Measurements from ENCODE around the gene SIN3B.
"Not testable (repeated sequence)": the region's sequence is repeated elsewhere in the genome, so short reads cannot be mapped to it uniquely, and the experiment has no call there.

SIN3B gene, protein sequence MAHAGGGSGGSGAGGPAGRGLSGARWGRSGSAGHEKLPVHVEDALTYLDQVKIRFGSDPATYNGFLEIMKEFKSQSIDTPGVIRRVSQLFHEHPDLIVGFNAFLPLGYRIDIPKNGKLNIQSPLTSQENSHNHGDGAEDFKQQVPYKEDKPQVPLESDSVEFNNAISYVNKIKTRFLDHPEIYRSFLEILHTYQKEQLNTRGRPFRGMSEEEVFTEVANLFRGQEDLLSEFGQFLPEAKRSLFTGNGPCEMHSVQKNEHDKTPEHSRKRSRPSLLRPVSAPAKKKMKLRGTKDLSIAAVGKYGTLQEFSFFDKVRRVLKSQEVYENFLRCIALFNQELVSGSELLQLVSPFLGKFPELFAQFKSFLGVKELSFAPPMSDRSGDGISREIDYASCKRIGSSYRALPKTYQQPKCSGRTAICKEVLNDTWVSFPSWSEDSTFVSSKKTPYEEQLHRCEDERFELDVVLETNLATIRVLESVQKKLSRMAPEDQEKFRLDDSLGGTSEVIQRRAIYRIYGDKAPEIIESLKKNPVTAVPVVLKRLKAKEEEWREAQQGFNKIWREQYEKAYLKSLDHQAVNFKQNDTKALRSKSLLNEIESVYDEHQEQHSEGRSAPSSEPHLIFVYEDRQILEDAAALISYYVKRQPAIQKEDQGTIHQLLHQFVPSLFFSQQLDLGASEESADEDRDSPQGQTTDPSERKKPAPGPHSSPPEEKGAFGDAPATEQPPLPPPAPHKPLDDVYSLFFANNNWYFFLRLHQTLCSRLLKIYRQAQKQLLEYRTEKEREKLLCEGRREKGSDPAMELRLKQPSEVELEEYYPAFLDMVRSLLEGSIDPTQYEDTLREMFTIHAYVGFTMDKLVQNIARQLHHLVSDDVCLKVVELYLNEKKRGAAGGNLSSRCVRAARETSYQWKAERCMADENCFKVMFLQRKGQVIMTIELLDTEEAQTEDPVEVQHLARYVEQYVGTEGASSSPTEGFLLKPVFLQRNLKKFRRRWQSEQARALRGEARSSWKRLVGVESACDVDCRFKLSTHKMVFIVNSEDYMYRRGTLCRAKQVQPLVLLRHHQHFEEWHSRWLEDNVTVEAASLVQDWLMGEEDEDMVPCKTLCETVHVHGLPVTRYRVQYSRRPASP

GRCh38 chr19:16829010-16829821 lies at the start of gene SIN3B:
SIN3B (plus strand) TSS chr19:16829398; CDS start chr19:16829421, 23 bp downstream.
- Mint-ChIP-seq H3K9me3 (no peaks in the 10 kb centered on the region), H3K27me3 (peaks cover 17% of the 10 kb centered on the region), H3K36me3 (ENCODE audit: low read depth) (peaks cover 42% of the 10 kb centered on the region), H3K4me3 (peak within 1 kb of the TSS; percentile 82), H3K4me1 (ENCODE audit: low read depth) (peaks cover 64% of the 10 kb centered on the region), H3K27ac (peak within 1 kb of the TSS; percentile 80)
- intact Hi-C loops (cut with micrococcal nuclease), result no loop called here

- peaks cover 8% of the 10 kb centered on the region for H3K27me3 Mint-ChIP-seq
- no peaks in the 10 kb centered on the region for H3K9me3 Mint-ChIP-seq
- intact Hi-C loops (cut with micrococcal nuclease), result loop anchor here (2.0 to 10.0 kb wide), 2 partner anchors 55 to 121 kb away; no protein-coding TSS in a partner anchor
- H3K27ac Mint-ChIP-seq, result no peak overlapping the region
- no peak overlapping the region for H3K4me3 Mint-ChIP-seq
- no peaks in the 10 kb centered on the region for H3K36me3 Mint-ChIP-seq (ENCODE audit: low read depth)
- peaks cover 19% of the 10 kb centered on the region for H3K4me1 Mint-ChIP-seq (ENCODE audit: low read depth)
Measured at GRCh38 chr19:16779539-16780163, 49.5 kb upstream of the SIN3B start.

DNA sequence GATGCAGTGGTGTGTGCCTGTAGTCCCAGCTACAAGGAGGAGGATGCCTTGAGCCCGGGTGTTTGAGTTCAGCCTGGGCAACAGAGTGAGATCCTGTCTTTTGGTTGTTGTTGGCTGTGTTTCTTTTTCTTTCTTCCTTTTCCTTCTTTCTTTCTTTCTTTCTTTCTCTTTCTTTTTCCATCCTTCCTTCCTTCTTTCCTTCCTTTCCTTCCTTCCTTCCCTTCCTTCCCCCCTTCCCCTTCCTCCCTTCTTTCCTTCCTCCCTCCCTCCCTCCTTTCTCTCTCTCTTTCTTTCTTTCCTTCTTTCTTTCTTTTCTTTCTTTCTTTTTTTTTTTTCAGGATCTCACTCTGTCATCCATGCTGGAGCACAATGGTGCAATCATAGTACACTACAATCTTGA lies 46.5 kb upstream of the SIN3B start:
- intact Hi-C loops (cut with micrococcal nuclease), result no loop called here
- H3K36me3 Mint-ChIP-seq (ENCODE audit: low read depth), result no peaks in the 10 kb centered on the region
- no peak overlapping the region for H3K27ac Mint-ChIP-seq
- H3K27me3 Mint-ChIP-seq, result peaks cover 5% of the 10 kb centered on the region
- H3K4me3 Mint-ChIP-seq, result no peak overlapping the region
- H3K9me3 Mint-ChIP-seq, result no peaks in the 10 kb centered on the region
- peaks cover 19% of the 10 kb centered on the region for H3K4me1 Mint-ChIP-seq (ENCODE audit: low read depth)

GRCh38 chr19:16788479-16788878 lies 40.7 kb upstream of the SIN3B start:
- intact Hi-C loops (cut with micrococcal nuclease), result no loop called here
- peaks cover 15% of the 10 kb centered on the region for H3K36me3 Mint-ChIP-seq (ENCODE audit: low read depth)

DNA sequence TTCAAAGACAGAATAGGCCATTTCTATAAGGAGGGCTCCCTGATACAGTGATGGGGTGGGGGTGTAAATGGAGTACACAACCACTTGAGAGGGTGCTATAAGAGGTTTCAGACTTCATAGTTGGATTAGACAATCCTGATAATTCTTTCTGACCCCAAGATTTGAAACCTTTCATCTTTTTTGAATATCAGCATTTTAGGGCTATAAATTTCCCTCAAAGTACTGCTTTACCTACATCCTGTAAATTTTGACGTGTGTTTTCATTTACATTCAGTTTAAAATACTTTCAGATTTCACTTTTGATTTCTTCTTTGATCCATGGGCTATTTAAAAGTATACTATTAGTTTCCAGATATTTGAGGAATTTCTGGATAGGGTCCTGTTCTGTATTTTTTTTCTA lies 40.0 kb upstream of the SIN3B start:
- H3K36me3 Mint-ChIP-seq (ENCODE audit: low read depth), result peaks cover 15% of the 10 kb centered on the region
- no peak overlapping the region for H3K4me3 Mint-ChIP-seq
- intact Hi-C loops (cut with micrococcal nuclease), result no loop called here

More at GRCh38 chr19:16788479-16788878, 40.7 kb upstream of the SIN3B start:
- peaks cover 8% of the 10 kb centered on the region for H3K9me3 Mint-ChIP-seq
- H3K4me1 Mint-ChIP-seq (ENCODE audit: low read depth), result peaks cover 10% of the 10 kb centered on the region
- H3K27ac Mint-ChIP-seq, result no peak overlapping the region
- peaks cover 3% of the 10 kb centered on the region for H3K27me3 Mint-ChIP-seq
- H3K4me3 Mint-ChIP-seq, result no peak overlapping the region

DNA sequence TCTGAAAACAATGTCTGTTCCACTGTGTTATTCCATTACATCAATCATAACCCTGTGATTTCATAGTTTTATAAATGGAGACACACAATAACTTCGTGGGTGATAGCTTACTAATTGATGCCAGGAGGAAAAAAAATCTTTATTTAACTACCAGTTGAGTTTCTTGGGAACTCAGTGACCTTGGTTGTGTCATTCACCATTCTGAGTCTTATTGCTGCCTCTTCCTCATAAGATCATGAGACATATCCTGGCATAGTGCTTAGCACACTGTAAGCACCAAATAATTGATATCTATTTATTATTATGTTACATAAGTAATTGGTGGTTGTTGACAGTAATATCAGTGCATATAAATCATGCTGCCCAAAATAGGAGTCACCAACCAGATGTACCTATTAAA lies 39.1 kb upstream of the SIN3B start:
- H3K27ac Mint-ChIP-seq, result no peak overlapping the region
- peaks cover 8% of the 10 kb centered on the region for H3K9me3 Mint-ChIP-seq
- peaks cover 15% of the 10 kb centered on the region for H3K36me3 Mint-ChIP-seq (ENCODE audit: low read depth)
- peaks cover 2% of the 10 kb centered on the region for H3K27me3 Mint-ChIP-seq
- no peak overlapping the region for H3K4me3 Mint-ChIP-seq
- intact Hi-C loops (cut with micrococcal nuclease), result no loop called here
- peaks cover 17% of the 10 kb centered on the region for H3K4me1 Mint-ChIP-seq (ENCODE audit: low read depth)

More for the DNA sequence above, 40.0 kb upstream of the SIN3B start:
- Mint-ChIP-seq H3K27ac (no peak overlapping the region), H3K4me1 (ENCODE audit: low read depth) (peaks cover 10% of the 10 kb centered on the region), H3K27me3 (peaks cover 3% of the 10 kb centered on the region), H3K9me3 (peaks cover 8% of the 10 kb centered on the region)

DNA sequence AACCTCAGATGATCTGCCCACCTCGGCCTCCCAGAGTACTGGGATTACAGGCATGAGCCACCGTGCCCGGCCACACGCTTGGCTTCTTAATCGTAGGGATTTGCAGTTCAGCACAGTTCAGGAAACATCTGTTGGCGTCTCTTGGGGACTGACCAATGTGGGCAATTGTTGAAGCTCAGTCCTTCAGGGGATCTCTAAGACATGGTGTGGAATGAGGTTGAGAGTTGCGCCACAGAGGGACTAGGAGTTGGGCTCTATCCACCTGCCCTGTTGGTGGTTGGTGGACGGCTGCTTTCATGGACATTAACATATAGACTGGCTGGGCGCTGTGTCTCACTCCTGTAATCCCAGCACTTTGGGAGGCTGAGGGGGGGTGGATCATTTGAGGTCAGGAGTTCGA lies 37.3 kb upstream of the SIN3B start:
- H3K36me3 Mint-ChIP-seq (ENCODE audit: low read depth), result peaks cover 15% of the 10 kb centered on the region
- peaks cover 2% of the 10 kb centered on the region for H3K27me3 Mint-ChIP-seq
- intact Hi-C loops (cut with micrococcal nuclease), result no loop called here
- no peak overlapping the region for H3K27ac Mint-ChIP-seq
- peaks cover 23% of the 10 kb centered on the region for H3K4me1 Mint-ChIP-seq (ENCODE audit: low read depth)
- H3K4me3 Mint-ChIP-seq, result no peak overlapping the region
- H3K9me3 Mint-ChIP-seq, result peaks cover 25% of the 10 kb centered on the region

GRCh38 chr19:16794456-16795441 lies 34.4 kb upstream of the SIN3B start:
- intact Hi-C loops (cut with micrococcal nuclease), result no loop called here
- Mint-ChIP-seq H3K4me3 (no peak overlapping the region), H3K27ac (peak overlapping the region; percentile 46), H3K4me1 (ENCODE audit: low read depth) (peaks cover 30% of the 10 kb centered on the region), H3K36me3 (ENCODE audit: low read depth) (peaks cover 2% of the 10 kb centered on the region), H3K27me3 (peaks cover 2% of the 10 kb centered on the region), H3K9me3 (peaks cover 17% of the 10 kb centered on the region)

DNA sequence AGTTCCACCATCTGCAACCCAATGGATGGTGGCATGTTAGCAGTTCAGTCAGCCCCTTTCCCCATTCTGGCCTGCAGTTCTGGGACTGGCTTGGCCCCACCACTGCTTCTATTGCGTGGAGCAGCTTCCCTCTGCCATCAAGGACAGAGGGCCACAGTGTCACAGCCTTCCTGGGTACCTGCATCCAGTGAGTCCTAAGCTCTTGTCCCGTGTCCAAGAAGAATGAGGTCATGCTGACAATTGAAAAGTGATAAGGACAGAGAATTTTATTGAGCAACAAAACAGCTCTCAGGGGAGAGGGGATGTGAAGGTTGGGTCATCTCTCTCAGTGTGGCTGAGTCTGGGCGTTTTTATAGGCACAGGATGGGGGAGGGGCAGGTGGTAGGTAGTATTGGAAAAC lies 33.5 kb upstream of the SIN3B start:
- peaks cover 2% of the 10 kb centered on the region for H3K27me3 Mint-ChIP-seq
- intact Hi-C loops (cut with micrococcal nuclease), result no loop called here
- no peak overlapping the region for H3K4me3 Mint-ChIP-seq
- H3K36me3 Mint-ChIP-seq (ENCODE audit: low read depth), result no peaks in the 10 kb centered on the region
- H3K4me1 Mint-ChIP-seq (ENCODE audit: low read depth), result peaks cover 30% of the 10 kb centered on the region
- peaks cover 17% of the 10 kb centered on the region for H3K9me3 Mint-ChIP-seq
- H3K27ac Mint-ChIP-seq, result no peak overlapping the region

DNA sequence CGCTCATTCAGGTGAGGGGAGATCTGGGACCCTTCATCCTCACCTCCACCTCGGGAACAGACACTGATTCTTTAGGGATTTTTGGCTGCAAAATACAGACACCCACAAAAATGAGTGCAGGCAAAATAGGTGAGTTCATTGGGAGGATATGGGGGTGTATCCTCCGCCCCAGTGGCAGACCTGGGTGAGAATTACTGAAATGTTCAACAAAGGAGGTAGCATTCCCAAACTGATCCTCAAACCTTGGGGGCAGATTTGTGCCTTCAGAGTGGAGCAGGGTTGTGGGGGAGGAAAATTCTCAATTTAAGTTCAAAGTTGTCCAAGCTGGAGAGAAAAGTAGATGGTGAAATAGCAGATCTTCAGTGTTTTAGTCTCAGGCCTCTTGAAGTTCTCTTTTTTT lies 31.3 kb upstream of the SIN3B start:
- intact Hi-C loops (cut with micrococcal nuclease), result no loop called here
- H3K27me3 Mint-ChIP-seq, result no peaks in the 10 kb centered on the region
- no peaks in the 10 kb centered on the region for H3K36me3 Mint-ChIP-seq (ENCODE audit: low read depth)
- peaks cover 30% of the 10 kb centered on the region for H3K4me1 Mint-ChIP-seq (ENCODE audit: low read depth)
- no peak overlapping the region for H3K27ac Mint-ChIP-seq
- H3K9me3 Mint-ChIP-seq, result peaks cover 17% of the 10 kb centered on the region
- H3K4me3 Mint-ChIP-seq, result no peak overlapping the region

DNA sequence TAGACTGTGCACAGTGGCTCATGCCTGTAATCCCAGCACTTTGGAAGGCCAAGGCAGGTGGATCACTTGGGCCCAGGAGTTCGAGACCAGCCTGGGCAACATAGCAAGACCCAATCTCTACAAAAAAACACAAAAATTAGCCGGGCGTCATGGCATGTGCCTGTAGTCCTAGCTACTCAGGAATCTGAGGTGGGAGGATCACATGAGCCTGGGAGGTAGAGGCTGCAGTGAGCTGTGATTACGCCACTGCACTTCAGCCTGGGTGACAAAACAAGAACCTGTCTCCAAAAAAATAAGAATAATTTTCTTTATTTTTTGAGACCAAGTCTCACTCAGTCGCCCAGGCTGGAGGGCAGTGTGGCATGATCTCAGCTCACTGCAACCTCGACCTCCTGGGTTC lies 30.9 kb upstream of the SIN3B start:
- H3K36me3 Mint-ChIP-seq (ENCODE audit: low read depth); H3K27ac Mint-ChIP-seq: not testable (repeated sequence)

DNA sequence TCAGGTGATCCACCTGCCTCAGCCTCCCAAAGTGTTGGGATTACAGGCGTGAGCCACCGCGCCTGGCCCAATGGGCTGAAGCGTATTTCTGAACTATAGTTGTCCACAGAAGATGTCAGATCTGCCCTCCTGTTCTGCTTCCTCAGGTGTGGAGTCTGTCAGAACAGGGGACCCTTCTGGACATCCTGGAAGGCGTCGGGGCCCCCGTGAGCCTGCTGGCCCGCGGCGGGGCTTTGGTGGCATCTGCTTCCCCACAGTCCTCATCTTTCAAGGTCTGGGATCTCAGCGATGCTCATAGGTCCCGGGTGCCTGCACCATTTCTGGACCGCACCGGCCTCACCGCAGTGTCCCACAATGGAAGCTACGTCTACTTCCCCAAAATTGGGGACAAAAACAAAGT lies 29.5 kb upstream of the SIN3B start:
- no peaks in the 10 kb centered on the region for H3K27me3 Mint-ChIP-seq
- no peak overlapping the region for H3K4me3 Mint-ChIP-seq
- intact Hi-C loops (cut with micrococcal nuclease), result no loop called here
- H3K9me3 Mint-ChIP-seq, result peaks cover 17% of the 10 kb centered on the region
- H3K4me1 Mint-ChIP-seq (ENCODE audit: low read depth), result peaks cover 40% of the 10 kb centered on the region
- H3K36me3 Mint-ChIP-seq (ENCODE audit: low read depth), result no peaks in the 10 kb centered on the region
- no peak overlapping the region for H3K27ac Mint-ChIP-seq

More for the DNA sequence above, 30.9 kb upstream of the SIN3B start:
- H3K4me1 Mint-ChIP-seq (ENCODE audit: low read depth), result peaks cover 35% of the 10 kb centered on the region
- H3K4me3 Mint-ChIP-seq; intact Hi-C loops (cut with micrococcal nuclease); H3K27me3 Mint-ChIP-seq: not testable (repeated sequence)
- peaks cover 17% of the 10 kb centered on the region for H3K9me3 Mint-ChIP-seq

Data from dendritic cell treated with granulocyte-macrophage colony-stimulating factor and Interleukin-4, amounts not matched to agents 40 ng/mL and 50 ng/mL, for 4 days (primary cell).